GM12878 (cell line): Measurements from ENCODE around the gene KIF2C. TPM values are rescaled to one million over a fixed set of nuclear protein-coding genes. Genes with fewer than 3 reads are reported as not detected.

Experiments
- EGR1 ChIP-seq, 2 experiments: IDR thresholded peaks; 1 replicate in 1 of 2; 2 replicates in 1 of 2; pipeline ENCODE4 v1.6.1; 2011 to 2012; ENCODE audit warnings: low read depth in 2 of 2, low read length in 2 of 2, borderline replicate concordance in 1 of 2, mild to moderate bottlenecking in 1 of 2, moderate library complexity in 1 of 2
- EP300 ChIP-seq, 2 experiments: fragments of 150-350 bp in 1 of 2; IDR thresholded peaks; 2 replicates each; pipeline ENCODE4 v1.6.1; 2011 to 2012; ENCODE audit warnings: low read depth in 2 of 2, low read length in 2 of 2, borderline replicate concordance in 1 of 2, improper control_type of control experiment in 1 of 2, inconsistent platforms in 1 of 2; ENCODE audit not compliant: control insufficient read depth in 1 of 2
- MEF2B ChIP-seq: fragments of 450-650 bp; IDR thresholded peaks from 2 replicates; pipeline ENCODE4 v1.6.1; 2018; ENCODE audit warnings: mild to moderate bottlenecking, moderate library complexity; ENCODE audit not compliant: partially characterized antibody, poor library complexity, severe bottlenecking
- NRF1 ChIP-seq: conservative IDR thresholded peaks from 2 replicates; pipeline ENCODE4 v1.6.1; 2011; ENCODE audit warnings: mild to moderate bottlenecking, low read depth, low read length, improper control_type of control experiment
- SIX5 ChIP-seq: IDR thresholded peaks from 2 replicates; pipeline ENCODE4 v1.6.1; 2011; ENCODE audit warnings: mild to moderate bottlenecking, low read depth, low read length, moderate library complexity; ENCODE audit not compliant: severe bottlenecking
- SPI1 ChIP-seq: IDR thresholded peaks from 2 replicates; pipeline ENCODE4 v1.6.1; 2011; ENCODE audit warnings: low read depth, mild to moderate bottlenecking, low read length, moderate library complexity, borderline replicate concordance; ENCODE audit not compliant: insufficient read depth
- SREBF2 ChIP-seq: IDR thresholded peaks from 2 replicates; pipeline ENCODE4 v1.6.1; 2012; ENCODE audit warnings: mild to moderate bottlenecking, low read length
- STAT1 ChIP-seq: fragments of 450-650 bp; conservative IDR thresholded peaks from 2 replicates; pipeline ENCODE4 v1.6.1; 2014; ENCODE audit warnings: antibody characterized with exemption, mild to moderate bottlenecking
- ZBED1 ChIP-seq: IDR thresholded peaks from 2 replicates; pipeline ENCODE4 v1.6.1; 2016; ENCODE audit warnings: borderline replicate concordance
- ZNF622 ChIP-seq: fragments of 450-650 bp; IDR thresholded peaks from 2 replicates; pipeline ENCODE4 v1.6.1; 2017; ENCODE audit warnings: mild to moderate bottlenecking, inconsistent platforms
- ZZZ3 ChIP-seq: IDR thresholded peaks from 2 replicates; pipeline ENCODE4 v1.6.1; 2011; ENCODE audit warnings: low read depth; ENCODE audit not compliant: control insufficient read depth, insufficient read length
- polyA plus RNA-seq, 11 experiments: library from polyadenylated mRNA; depleted of rRNA in 4 of 11; unstranded in 6 of 11; stranded (reverse) in 5 of 11; fragments of >200 nt; fragmentation: Nextera tagmentation in 4 of 11; fragmentation: Illumina TruSeq in 1 of 11; extraction: Ambion mirVana in 4 of 11; extraction: Trizol in 1 of 11; gene quantifications; 1 replicate in 1 of 11; 2 replicates in 10 of 11; pipeline versions ENCODE4 v1.2.1 to v1.2.3, GENCODE V29; 2011 to 2016; ENCODE audit warnings: inconsistent platforms in 2 of 11, missing spikeins in 2 of 11, low read depth in 1 of 11
- total RNA-seq, 4 experiments: library from RNA; depleted of rRNA in 3 of 4; stranded (reverse); fragments of >200 nt in 3 of 4; fragmentation: Illumina TruSeq in 1 of 4; extraction: Trizol in 1 of 4; gene quantifications; 2 replicates each; pipeline versions ENCODE4 v1.2.1 to v1.2.3, GENCODE V29; 2013 to 2021
- TF ChIP-seq, protein P1 (sequence below): IDR thresholded peaks from 2 replicates; pipeline ENCODE4 v1.6.1; 2012; ENCODE audit warnings: low read depth, low read length, improper control_type of control experiment
- TF ChIP-seq, protein P2 (sequence below): fragments of 450-650 bp; IDR thresholded peaks from 2 replicates; pipeline ENCODE4 v1.6.1; 2016; ENCODE audit warnings: mild to moderate bottlenecking
- TF ChIP-seq, protein P3 (sequence below): IDR thresholded peaks from 2 replicates; pipeline ENCODE4 v1.6.1; 2011; ENCODE audit warnings: low read depth, mild to moderate bottlenecking, low read length, moderate library complexity, borderline replicate concordance; ENCODE audit errors: extremely low read depth
- TF ChIP-seq, protein P4 (sequence below): IDR thresholded peaks from 2 replicates; pipeline ENCODE4 v1.6.1; 2011; ENCODE audit warnings: borderline replicate concordance, low read depth, mild to moderate bottlenecking, moderate library complexity, low read length; ENCODE audit not compliant: insufficient read depth, poor library complexity, severe bottlenecking
- TF ChIP-seq, protein P5 (sequence below): fragments of 450-650 bp; IDR thresholded peaks from 2 replicates; pipeline ENCODE4 v1.6.1; 2018; ENCODE audit warnings: borderline replicate concordance, mild to moderate bottlenecking; ENCODE audit not compliant: partially characterized antibody
- TF ChIP-seq, protein P6 (sequence below): fragments of 450-650 bp; IDR thresholded peaks from 2 replicates; pipeline ENCODE4 v1.6.1; 2017; ENCODE audit warnings: antibody characterized with exemption, mild to moderate bottlenecking, moderate library complexity

Gene KIF2C
- total and polyA plus RNA-seq, 10 of the 15 experiments (the other 5 are each of a cell fraction or from before 2014, with no cell fraction given), result 42.3 to 104 (median 83.8) TPM

DNA sequence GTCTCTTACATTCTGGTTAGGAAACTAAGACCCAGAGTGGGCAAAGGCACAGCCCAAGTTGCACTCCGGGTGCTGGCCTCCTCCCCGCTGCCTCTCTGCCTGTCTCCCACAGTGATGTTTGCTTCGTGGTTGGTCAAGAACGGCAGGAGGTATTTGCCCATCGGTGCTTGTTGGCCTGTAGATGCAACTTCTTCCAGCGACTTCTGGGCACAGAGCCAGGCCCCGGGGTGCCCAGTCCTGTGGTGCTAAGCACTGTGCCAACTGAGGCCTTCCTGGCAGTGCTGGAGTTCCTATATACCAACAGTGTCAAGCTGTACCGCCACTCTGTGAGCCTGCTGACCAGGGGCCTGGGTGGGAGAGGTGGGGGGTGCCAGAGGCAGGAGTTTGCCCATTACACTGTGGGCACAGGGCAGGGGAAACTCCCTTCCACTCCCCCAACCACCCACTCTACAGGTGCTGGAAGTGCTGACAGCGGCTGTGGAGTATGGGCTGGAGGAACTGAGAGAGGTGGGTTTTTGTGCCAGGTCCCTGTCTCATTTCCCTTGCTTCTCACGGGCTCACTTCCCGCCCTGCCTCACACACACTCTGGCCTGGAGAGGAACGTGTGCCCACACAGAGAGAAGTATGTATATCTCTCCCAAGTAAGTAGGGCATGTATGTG, 70.6 kb downstream of the KIF2C start (continued):
- peak in 1 of 2 experiments; percentile 71; a peak in 2 of 3 replicates for TF ChIP-seq EGR1 (IDR thresholded peaks at IDR 0.05; ENCODE audit: borderline replicate concordance in 1 of 2, low read depth in 2 of 2, low read length in 2 of 2)
- TF ChIP-seq SIX5, result no peak
- TF ChIP-seq SPI1, result peak; percentile 79
- TF ChIP-seq MEF2B, result no peak
- TF ChIP-seq, protein P1, sequence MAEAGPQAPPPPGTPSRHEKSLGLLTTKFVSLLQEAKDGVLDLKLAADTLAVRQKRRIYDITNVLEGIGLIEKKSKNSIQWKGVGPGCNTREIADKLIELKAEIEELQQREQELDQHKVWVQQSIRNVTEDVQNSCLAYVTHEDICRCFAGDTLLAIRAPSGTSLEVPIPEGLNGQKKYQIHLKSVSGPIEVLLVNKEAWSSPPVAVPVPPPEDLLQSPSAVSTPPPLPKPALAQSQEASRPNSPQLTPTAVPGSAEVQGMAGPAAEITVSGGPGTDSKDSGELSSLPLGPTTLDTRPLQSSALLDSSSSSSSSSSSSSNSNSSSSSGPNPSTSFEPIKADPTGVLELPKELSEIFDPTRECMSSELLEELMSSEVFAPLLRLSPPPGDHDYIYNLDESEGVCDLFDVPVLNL, result no peak
- TF ChIP-seq NRF1, result no peak
- peak; percentile 10 to 51; a peak in 2 of 4 replicates for TF ChIP-seq EP300 (IDR thresholded peaks at IDR 0.05; ENCODE audit: borderline replicate concordance in 1 of 2, control insufficient read depth in 1 of 2, low read depth in 2 of 2, low read length in 2 of 2)
- TF ChIP-seq, protein P2, sequence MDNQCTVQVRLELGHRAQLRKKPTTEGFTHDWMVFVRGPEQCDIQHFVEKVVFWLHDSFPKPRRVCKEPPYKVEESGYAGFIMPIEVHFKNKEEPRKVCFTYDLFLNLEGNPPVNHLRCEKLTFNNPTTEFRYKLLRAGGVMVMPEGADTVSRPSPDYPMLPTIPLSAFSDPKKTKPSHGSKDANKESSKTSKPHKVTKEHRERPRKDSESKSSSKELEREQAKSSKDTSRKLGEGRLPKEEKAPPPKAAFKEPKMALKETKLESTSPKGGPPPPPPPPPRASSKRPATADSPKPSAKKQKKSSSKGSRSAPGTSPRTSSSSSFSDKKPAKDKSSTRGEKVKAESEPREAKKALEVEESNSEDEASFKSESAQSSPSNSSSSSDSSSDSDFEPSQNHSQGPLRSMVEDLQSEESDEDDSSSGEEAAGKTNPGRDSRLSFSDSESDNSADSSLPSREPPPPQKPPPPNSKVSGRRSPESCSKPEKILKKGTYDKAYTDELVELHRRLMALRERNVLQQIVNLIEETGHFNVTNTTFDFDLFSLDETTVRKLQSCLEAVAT, result no peak
- TF ChIP-seq, protein P3, sequence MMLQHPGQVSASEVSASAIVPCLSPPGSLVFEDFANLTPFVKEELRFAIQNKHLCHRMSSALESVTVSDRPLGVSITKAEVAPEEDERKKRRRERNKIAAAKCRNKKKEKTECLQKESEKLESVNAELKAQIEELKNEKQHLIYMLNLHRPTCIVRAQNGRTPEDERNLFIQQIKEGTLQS, result no peak
- no peak for TF ChIP-seq STAT1
- TF ChIP-seq SREBF2, result no peak
- TF ChIP-seq ZNF622, result no peak
- no peak for TF ChIP-seq ZZZ3
- peak; percentile 30; the same call in 1 of the 2 replicates for TF ChIP-seq ZBED1
- TF ChIP-seq, protein P4, sequence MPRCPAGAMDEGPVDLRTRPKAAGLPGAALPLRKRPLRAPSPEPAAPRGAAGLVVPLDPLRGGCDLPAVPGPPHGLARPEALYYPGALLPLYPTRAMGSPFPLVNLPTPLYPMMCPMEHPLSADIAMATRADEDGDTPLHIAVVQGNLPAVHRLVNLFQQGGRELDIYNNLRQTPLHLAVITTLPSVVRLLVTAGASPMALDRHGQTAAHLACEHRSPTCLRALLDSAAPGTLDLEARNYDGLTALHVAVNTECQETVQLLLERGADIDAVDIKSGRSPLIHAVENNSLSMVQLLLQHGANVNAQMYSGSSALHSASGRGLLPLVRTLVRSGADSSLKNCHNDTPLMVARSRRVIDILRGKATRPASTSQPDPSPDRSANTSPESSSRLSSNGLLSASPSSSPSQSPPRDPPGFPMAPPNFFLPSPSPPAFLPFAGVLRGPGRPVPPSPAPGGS, result peak; percentile 76
- TF ChIP-seq, protein P5, sequence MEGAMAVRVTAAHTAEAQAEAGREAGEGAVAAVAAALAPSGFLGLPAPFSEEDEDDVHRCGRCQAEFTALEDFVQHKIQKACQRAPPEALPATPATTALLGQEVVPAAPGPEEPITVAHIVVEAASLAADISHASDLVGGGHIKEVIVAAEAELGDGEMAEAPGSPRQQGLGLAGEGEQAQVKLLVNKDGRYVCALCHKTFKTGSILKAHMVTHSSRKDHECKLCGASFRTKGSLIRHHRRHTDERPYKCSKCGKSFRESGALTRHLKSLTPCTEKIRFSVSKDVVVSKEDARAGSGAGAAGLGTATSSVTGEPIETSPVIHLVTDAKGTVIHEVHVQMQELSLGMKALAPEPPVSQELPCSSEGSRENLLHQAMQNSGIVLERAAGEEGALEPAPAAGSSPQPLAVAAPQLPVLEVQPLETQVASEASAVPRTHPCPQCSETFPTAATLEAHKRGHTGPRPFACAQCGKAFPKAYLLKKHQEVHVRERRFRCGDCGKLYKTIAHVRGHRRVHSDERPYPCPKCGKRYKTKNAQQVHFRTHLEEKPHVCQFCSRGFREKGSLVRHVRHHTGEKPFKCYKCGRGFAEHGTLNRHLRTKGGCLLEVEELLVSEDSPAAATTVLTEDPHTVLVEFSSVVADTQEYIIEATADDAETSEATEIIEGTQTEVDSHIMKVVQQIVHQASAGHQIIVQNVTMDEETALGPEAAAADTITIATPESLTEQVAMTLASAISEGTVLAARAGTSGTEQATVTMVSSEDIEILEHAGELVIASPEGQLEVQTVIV, result no peak
- TF ChIP-seq, protein P6, sequence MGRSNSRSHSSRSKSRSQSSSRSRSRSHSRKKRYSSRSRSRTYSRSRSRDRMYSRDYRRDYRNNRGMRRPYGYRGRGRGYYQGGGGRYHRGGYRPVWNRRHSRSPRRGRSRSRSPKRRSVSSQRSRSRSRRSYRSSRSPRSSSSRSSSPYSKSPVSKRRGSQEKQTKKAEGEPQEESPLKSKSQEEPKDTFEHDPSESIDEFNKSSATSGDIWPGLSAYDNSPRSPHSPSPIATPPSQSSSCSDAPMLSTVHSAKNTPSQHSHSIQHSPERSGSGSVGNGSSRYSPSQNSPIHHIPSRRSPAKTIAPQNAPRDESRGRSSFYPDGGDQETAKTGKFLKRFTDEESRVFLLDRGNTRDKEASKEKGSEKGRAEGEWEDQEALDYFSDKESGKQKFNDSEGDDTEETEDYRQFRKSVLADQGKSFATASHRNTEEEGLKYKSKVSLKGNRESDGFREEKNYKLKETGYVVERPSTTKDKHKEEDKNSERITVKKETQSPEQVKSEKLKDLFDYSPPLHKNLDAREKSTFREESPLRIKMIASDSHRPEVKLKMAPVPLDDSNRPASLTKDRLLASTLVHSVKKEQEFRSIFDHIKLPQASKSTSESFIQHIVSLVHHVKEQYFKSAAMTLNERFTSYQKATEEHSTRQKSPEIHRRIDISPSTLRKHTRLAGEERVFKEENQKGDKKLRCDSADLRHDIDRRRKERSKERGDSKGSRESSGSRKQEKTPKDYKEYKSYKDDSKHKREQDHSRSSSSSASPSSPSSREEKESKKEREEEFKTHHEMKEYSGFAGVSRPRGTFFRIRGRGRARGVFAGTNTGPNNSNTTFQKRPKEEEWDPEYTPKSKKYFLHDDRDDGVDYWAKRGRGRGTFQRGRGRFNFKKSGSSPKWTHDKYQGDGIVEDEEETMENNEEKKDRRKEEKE, result no peak
